ENCODE data around the gene TANGO2. TPM values are rescaled to one million over a fixed set of nuclear protein-coding genes. Genes with fewer than 3 reads are reported as not detected.

Gene TANGO2
- total and polyA plus RNA-seq, 9 of the 15 experiments (the other 6 are each of a cell fraction or from before 2014, with no cell fraction given): 15.5 to 94.9 (median 70.1) TPM

GRCh38 chr22:20024650-20025397 is 3.9 kb downstream of the TANGO2 start (continued):
- TF ChIP-seq FOXJ2 (tag; IDR thresholded peaks at IDR 0.05): no peak
- no peak for TF ChIP-seq ZBTB34 (CRISPR knock-in tag; IDR thresholded peaks at IDR 0.05)
- peak; percentile 80; the same call in 1 of the 2 replicates for TF ChIP-seq GABPB2 (CRISPR knock-in tag; conservative IDR thresholded peaks at IDR 0.05)
- no peak for TF ChIP-seq PRDM10 (IDR thresholded peaks at IDR 0.05; ENCODE audit: partially characterized antibody)
- TF ChIP-seq BMI1 (IDR thresholded peaks at IDR 0.05; ENCODE audit: low read length): no peak
- TF ChIP-seq CBX8 (IDR thresholded peaks at IDR 0.05; ENCODE audit: borderline replicate concordance, extremely low read depth, low read depth, low read length, poor library complexity, severe bottlenecking): no peak
- 0 out of 2 replicates have a peak, but pooled peaks have one; percentile 15 for TF ChIP-seq BHLHE40 (IDR thresholded peaks at IDR 0.05; ENCODE audit: low read length)
- TF ChIP-seq NR4A1 (CRISPR knock-in tag; IDR thresholded peaks at IDR 0.05): no peak
- peak; percentile 58; the same call in 1 of the 2 replicates for TF ChIP-seq NR4A1 (tag; IDR thresholded peaks at IDR 0.05)
- no peak for TF ChIP-seq CCAR2 (IDR thresholded peaks at IDR 0.05; ENCODE audit: low read depth, low read length)
- TF ChIP-seq LARP7 (IDR thresholded peaks at IDR 0.05): no peak
- peak; percentile 54; the same call in 1 of the 2 replicates for TF ChIP-seq KLF13 (tag; IDR thresholded peaks at IDR 0.05; ENCODE audit: borderline replicate concordance, low read depth)
- TF ChIP-seq ZNF239 (CRISPR knock-in tag; IDR thresholded peaks at IDR 0.05): no peak
- TF ChIP-seq ZNF551 (CRISPR knock-in tag; IDR thresholded peaks at IDR 0.05): no peak
- peak; percentile 48; the same call in 1 of the 2 replicates for TF ChIP-seq ZNF583 (CRISPR knock-in tag; IDR thresholded peaks at IDR 0.05)
- TF ChIP-seq ZKSCAN1 (IDR thresholded peaks at IDR 0.05; ENCODE audit: low read depth, low read length): peak; percentile 47; the same call in 1 of the 2 replicates
- peak; percentile 4; the same call in 1 of the 2 replicates for TF ChIP-seq ZBTB26 (CRISPR knock-in tag; IDR thresholded peaks at IDR 0.05)
- TF ChIP-seq MAZ (CRISPR knock-in tag; conservative IDR thresholded peaks at IDR 0.05 in 1 of 2, IDR thresholded peaks at IDR 0.05 in 1 of 2): 0 out of 4 replicates have a peak, but pooled peaks of 1 of the 2 experiments have one; percentile 9
- TF ChIP-seq FOXK1 (CRISPR knock-in tag; IDR thresholded peaks at IDR 0.05; ENCODE audit: borderline replicate concordance): no peak
- peak; percentile 18 for TF ChIP-seq CHD1 (IDR thresholded peaks at IDR 0.05; ENCODE audit: low read length)
- no peak for TF ChIP-seq CSDE1 (IDR thresholded peaks at IDR 0.05)
- no peak for TF ChIP-seq CREM (IDR thresholded peaks at IDR 0.05; ENCODE audit: low read depth)
- no peak for TF ChIP-seq POU5F1 (IDR thresholded peaks at IDR 0.05; ENCODE audit: borderline replicate concordance, low read depth, low read length, partially characterized antibody)

Data from K562 (cell line).